SW 1271 (cell line): ENCODE measurements around the gene LILRA1.
"Not testable (repeated sequence)": the region's sequence is repeated elsewhere in the genome, so short reads cannot be mapped to it uniquely, and the experiment has no call there.

Source experiments
- DNase-seq, 2 experiments: peaks; one replicate each; lab custom pipeline; 2025; lab: John Stamatoyannopoulos, UW

Gene LILRA1

DNA sequence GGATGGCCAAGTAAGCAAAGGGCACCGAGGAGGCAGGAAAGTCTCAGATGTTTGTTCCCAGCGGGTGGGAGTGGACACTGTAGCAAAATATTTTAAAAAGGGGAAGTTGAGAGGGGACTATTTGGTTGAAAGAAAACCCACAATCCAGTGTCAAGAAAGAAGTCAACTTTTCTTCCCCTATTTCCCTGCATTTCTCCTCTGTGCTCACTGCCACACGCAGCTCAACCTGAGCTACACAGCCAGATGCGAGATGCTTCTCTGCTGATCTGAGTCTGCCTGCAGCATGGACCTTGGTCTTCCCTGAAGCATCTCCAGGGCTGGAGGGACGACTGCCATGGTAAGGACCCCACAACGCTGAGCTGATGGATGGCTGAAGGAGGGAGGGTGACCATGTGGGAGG, at the start of gene LILRA1:
Gene LILRA1 (plus strand): TSS at position 188 of the 400 bp plus-strand sequence. CDS start 613 bp downstream, outside the sequence.
- DNase-seq: not testable (repeated sequence)

DNA sequence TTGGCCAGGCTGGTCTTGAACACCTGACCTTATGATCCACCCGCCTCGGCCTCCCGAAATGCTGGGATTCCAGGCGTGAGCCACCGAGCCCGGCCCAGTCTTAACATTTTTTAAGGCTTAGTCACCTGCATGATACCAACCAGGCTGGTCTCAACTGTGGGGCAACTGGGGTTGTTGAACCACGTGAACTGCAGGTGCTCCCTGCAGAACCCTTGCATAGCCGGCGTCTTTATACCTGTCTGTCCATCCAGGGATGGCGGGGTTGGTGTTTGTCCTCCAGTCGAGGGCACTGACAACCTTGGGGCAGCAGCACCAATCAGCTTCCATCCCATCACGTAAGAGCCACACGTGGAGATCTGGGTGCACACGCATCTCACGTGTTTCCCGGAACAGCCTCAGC, 44.6 kb upstream of the LILRA1 start:
- no peak for DNase-seq

GRCh38 chr19:54549224-54549623, 44.2 kb upstream of the LILRA1 start:
- no peak for DNase-seq

- no peak for DNase-seq
Observed at GRCh38 chr19:54551293-54551692, 42.1 kb upstream of the LILRA1 start.

- DNase-seq: no peak
Observed at GRCh38 chr19:54551950-54552912, 41.2 kb upstream of the LILRA1 start.

DNA sequence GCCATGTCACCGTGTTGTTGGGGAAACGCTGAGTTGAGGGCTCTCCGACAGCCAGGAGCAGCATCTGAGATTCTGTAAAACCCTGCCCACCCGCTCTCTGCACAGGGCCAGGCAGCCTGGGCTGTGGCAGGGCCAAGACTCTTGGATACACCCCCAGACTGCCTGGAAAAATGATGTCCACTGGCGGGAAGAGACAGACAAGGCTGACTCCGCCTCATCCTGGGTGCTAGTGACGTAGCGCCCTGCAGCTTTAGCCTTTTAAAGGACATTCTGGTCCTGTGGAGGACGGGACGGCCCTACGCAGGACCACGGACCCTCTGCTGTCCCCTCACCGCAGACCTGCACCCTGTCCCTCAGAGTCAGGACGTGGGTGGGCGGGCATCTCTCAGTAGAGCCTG, 40.5 kb upstream of the LILRA1 start:
- DNase-seq: no peak

- no peak for DNase-seq
Observed at GRCh38 chr19:54554006-54554405, 39.4 kb upstream of the LILRA1 start.

DNA sequence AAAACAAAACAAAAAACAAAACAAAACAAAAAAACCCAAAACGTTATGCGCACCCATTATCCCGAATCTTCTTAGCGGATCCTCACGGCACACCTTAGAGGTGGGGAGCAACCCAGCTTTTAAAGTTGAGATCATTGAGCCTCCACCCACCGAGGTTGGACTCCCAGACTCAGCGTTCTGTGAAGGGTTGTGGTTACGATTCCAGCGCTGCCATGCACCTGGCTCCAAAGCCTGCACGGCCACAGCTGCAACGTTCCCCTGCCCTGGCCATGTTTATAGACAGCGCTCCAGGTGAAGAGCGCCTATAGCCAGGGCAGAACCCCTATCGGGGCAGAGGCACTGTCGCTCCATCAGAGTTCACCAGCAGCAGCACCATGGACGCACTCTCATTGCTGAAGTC, 38.5 kb upstream of the LILRA1 start:
- DNase-seq: no peak

DNA sequence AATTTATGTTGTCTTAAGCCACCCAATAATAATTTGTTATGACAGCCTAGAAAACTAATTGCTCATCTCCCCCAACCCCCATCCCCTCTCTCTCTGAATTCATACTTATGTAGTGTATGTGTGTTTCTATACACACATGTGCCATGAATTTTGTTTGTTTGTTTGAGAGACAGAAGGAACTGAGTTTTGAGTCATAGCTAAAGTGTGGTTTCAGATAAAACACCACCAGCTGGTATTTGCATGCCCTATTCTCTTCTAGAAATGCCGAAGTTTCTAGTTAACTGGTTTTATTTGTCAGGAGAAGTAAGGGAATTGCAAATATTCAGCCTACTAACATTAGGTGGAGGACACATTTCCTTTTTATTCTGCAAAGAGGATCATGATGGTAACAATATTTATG, 37.2 kb upstream of the LILRA1 start:
- DNase-seq: no peak

DNA sequence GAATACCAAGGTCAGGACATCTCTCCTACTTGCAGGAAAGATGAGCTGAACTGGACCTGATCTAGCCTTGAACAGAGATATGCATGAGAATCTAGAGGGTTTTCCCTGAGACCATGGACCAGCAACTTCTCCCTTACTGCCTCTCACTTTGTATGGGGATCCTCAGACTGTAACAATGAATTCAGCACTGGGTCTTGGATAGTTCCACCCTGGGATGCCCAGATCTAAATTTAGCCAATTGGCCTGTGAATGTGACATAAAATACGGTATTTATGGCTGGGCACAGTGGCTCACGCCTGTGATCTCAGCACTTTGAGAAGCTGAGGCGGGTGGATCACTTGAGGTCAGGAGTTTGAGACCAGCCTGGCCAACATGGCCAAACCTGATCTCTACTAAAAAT, 35.1 kb upstream of the LILRA1 start:
- no peak for DNase-seq

DNA sequence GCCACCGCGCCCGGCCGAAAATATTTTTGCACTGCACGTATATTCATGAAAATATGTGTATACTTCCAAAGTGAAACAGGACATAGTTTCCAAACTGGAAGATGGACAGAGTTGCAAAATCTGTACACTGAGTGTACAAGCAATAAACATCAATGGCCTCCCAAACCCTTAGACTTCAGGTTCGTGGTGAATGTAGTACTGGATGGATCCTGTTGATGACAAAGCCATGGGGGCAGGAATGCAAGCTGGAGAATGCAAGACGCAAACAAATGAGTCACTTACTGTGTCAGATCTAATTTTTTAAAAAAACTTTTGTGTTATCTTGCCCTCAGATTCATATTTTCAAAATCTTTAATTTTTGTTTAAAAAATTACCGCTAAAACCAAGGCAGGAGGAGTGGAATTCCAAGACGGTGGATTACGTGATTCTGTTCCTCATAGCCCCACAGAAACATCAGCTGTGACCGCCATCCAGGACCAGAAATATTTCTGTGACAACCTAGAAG, 32.5 kb upstream of the LILRA1 start:
- DNase-seq: no peak

GRCh38 chr19:54561840-54562239, 31.6 kb upstream of the LILRA1 start:
- DNase-seq: no peak

DNA sequence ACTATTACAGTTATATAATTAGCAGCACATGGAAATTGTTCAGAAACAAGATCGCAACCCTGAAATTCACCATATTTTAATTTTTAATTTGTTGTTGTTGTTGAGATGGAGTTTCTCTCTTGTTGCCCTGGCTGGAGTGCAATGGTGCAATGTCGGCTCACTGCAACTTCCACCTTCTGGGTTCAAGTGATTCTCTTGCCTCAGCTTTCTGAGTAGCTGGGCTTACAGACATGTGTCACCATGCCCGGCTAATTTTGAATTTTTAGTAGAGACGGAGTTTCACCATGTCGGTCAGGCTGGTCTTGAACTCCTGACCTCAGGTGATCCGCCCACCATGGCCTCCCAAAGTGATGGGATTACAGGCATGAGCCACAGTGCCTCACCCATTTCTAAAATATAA, 30.2 kb upstream of the LILRA1 start:
- DNase-seq: not testable (repeated sequence)

GRCh38 chr19:54570316-54570715, 23.1 kb upstream of the LILRA1 start:
- DNase-seq: no peak

DNA sequence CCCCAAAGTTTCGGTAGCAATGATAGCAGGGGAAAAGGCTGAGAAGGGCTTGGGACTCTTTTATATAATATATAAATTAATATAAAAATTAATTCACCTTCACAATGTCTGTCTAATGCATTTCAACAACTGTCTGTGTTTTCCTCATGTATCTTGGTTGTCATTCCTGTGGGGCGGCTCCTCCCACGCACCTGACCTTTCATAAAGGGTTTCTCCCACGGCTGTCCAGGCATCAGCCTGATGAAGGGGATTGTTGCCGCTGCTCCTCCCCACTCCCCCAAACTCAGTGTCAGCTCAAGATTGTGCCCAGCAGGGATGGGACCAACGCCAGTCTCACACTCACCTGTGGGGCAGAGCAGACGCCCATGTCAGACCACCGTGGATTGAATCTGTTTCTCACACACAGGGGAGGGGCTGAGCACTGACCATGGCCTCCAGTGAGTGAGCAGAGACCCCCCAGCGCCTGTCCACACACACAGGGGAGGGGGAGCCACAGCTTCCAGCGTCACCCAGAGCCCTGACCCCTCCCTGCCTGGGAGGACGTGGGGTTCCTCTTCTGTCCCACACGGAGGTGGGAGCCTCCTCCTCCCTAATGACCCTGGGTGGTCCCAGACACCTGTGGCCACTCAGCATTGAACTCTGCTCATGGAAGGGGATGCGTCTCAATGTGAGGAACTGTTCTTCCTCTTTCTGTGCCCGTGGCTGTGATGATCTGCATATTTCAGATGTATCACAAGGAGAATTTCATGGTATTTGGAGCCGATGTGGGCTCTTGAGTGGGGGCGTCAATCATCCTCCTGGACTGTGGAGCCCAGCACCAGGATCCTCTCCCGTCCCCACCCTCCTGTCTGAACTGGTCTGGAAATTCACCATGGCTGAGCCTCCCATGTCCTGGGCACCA, 21.5 kb upstream of the LILRA1 start:
- DNase-seq: not testable (repeated sequence)

DNA sequence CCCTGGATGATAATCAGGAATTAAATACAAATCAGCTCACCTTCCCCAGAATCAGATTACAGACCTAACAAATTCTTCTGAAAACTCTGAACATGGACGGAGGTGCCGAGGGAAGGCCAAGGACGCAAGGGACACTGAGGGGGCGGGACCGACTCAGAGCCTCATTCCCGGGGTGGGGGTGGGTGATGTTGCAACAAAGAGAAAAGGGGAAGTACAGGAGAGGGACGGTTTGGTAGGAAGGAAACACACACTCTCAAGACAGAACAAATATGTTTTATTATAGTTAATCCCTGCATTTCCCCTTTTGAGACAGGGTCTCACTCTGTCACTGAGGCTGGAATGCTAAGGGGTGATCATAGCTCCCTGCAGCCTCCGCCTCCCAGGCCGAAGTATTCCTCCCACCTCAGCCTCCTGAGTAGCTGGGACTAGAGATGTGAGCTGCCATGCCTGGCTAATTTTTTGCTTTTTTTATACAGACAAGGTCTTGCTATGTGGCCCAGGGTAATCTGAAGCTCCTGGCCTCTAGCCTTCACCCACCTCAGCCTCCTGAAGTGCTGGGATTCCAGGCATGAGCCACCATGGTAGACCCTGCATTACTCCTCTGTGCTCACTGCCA, 20.6 kb upstream of the LILRA1 start:
- DNase-seq: no peak

DNA sequence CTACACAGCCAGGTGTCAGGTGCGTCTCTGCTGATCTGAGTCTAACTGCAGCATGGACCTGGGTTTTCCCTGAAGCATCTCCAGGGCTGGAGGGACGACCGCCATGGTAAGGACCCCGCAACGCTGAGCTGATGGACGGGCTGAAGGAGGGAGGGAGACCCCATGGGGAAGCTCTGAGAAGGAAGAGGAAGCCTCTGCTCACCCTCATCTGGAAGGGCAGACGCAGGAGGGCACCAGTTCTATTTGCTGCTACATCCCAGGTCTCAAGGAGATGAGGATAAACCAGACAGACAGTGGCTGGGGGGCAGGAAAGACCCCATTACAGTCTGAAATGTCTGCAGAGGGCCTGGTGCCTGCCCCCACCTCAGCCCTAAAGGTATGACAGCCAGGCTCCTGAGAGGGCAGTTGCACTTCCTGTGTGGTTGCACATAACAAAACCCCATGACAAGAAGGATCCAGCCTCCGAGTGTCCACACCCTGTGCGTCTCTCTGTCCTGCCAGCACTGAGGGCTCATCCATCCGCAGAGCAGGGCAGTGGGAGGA, 20.0 kb upstream of the LILRA1 start, which contains the start of gene LILRA2:
Gene LILRA2 (plus strand): TSS at position 461 of the 543 bp plus-strand sequence. CDS start 89 bp downstream, outside the sequence.
- no peak for DNase-seq

GRCh38 chr19:54574051-54574450, 19.4 kb upstream of the LILRA1 start:
- no peak for DNase-seq

DNA sequence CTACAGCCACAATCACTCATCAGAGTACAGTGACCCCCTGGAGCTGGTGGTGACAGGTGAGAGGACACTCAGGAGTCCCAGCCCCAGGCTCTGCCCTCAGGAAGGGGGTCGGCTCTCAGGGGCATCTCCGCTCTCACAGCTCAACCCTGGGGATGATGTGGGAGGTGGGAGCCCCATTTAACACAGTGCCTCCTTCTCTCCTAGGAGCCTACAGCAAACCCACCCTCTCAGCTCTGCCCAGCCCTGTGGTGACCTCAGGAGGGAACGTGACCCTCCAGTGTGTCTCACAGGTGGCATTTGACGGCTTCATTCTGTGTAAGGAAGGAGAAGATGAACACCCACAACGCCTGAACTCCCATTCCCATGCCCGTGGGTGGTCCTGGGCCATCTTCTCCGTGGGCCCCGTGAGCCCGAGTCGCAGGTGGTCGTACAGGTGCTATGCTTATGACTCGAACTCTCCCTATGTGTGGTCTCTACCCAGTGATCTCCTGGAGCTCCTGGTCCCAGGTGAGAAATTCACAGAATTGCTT, 18.8 kb upstream of the LILRA1 start:
- no peak for DNase-seq

DNA sequence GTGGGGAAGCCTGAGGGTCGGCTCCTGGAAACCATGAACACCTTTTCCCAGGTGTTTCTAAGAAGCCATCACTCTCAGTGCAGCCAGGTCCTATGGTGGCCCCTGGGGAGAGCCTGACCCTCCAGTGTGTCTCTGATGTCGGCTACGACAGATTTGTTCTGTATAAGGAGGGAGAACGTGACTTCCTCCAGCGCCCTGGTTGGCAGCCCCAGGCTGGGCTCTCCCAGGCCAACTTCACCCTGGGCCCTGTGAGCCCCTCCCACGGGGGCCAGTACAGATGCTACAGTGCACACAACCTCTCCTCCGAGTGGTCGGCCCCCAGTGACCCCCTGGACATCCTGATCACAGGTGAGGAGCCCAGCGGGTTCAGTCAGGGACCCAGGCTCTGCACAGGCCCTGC, 18.2 kb upstream of the LILRA1 start:
- not testable (repeated sequence) for DNase-seq

DNA sequence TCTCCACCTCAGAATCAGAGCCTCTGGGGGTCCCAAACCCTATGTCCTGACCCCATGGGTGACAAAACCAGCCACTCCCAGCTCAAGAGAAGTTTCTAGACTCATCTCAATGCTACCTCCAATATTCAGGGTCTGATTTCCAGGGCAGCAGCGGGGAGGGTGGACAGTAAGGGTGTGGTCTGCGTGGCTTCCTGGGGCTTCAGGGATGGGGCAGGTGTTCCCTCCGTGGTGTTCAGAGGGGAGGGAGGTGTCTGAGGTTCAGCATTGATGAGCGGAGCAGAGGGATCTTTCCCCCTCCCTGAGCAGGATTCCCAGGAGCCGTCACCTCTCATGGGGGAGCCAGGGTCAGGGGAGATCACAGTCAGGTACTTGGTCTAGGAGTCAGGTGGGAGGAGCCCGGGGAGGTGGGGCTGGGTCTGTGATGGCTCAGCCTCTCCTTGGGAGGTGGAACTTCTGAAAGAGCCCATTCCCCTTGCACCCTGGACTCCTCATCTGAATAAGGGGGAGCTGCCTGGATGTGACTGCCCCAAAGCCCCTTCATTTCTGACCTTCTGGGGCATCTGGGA, 16.9 kb upstream of the LILRA1 start:
- no peak for DNase-seq
